GM18861 (cell line): ENCODE measurements around the gene SLC22A12.

Experiments used
- ATAC-seq: cut with Tn5 transposase; IDR thresholded peaks from one replicate; pipeline ENCODE4 v1.9.1; 2021; ENCODE audit not compliant: unreplicated experiment

SLC22A12 gene

DNA sequence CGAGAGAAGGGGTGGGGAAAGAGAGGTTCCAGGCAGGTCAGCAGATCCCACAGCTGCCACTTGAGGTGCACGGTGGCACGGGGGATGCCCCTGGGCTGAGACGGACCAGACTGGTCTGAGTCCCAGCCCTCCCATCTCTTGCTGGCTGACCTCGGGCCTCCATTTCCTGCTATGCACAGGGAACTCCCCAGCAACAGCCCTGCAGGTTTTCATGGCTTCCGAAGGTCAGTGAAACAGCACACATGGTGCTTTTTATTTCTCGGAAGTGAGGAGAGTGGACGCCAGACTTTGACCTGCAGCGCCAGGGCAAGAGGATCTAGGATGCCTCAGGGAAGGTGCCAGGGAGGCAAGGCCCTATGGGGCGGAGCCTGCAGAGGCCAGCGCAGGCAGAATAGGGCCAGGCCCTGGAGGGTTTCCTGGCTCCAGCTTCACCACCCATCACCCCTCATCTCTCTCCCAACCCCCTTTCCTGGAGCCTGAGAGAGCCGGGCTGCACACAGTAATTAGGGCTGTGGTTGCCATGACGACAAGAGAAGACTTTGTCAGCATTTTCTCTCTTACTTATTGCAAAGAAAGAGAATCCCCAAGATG, 29.5 kb downstream of the SLC22A12 start:
- no peak for ATAC-seq

- no peak for ATAC-seq
These were observed 30.4 kb downstream of the SLC22A12 start for GRCh38 chr11:64621283-64622019.

DNA sequence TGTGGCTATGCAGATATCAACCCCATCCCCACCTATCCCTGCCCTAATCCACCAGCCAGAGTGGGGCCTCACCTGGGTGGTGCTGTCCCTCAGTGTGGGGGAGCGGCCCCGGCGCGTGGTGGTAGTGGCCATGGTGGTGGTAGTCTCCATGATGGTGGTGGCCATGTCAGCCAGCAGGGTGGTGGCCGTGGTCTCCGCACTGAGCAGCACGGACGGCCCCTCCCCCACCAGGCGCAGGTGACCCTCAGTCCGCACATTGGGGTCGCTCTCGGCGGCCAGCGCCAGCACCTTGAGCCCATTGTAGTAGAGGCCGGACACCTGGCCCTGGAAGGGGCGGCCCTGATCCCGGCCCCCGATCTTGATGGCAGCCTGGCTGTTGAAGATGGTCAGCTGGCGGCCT, 31.7 kb downstream of the SLC22A12 start:
- no peak for ATAC-seq

GRCh38 chr11:64624883-64625481, 34.0 kb downstream of the SLC22A12 start:
- no peak for ATAC-seq

GRCh38 chr11:64626637-64627036, 35.6 kb downstream of the SLC22A12 start:
- no peak for ATAC-seq

- no peak for ATAC-seq
These were observed 36.4 kb downstream of the SLC22A12 start for GRCh38 chr11:64627371-64627770.

GRCh38 chr11:64628596-64628995, 37.6 kb downstream of the SLC22A12 start:
- ATAC-seq = no peak

GRCh38 chr11:64629103-64629502, 38.1 kb downstream of the SLC22A12 start:
- no peak for ATAC-seq

- no peak for ATAC-seq
These were observed 39.0 kb downstream of the SLC22A12 start for GRCh38 chr11:64629796-64630562.

DNA sequence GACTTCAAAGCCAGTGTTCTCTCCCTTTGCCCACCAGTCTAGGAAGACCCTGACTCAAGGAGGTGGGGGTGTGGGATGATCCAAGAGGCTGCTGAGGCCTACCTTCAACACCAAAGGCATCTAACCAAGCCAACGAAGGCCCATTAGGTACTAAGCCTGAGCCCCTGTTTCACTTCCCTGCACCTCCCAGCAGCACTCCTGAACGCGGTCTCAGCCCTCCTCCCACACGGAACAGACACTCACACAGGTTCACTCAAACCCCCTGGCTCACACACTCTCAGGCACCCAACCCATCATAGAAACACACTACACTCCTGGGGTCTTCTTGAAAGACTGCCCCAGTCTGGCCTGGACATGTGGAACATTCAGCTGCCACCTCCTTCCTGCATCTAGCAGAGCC, 40.7 kb downstream of the SLC22A12 start:
- ATAC-seq = no peak

GRCh38 chr11:64632237-64632636, 41.2 kb downstream of the SLC22A12 start:
- ATAC-seq = no peak

- no peak for ATAC-seq
These were observed 41.6 kb downstream of the SLC22A12 start for GRCh38 chr11:64632654-64633053.

- no peak for ATAC-seq
These were observed 42.6 kb downstream of the SLC22A12 start for GRCh38 chr11:64633555-64634159.

- ATAC-seq = no peak
These were observed 46.5 kb downstream of the SLC22A12 start for GRCh38 chr11:64637334-64638017.

DNA sequence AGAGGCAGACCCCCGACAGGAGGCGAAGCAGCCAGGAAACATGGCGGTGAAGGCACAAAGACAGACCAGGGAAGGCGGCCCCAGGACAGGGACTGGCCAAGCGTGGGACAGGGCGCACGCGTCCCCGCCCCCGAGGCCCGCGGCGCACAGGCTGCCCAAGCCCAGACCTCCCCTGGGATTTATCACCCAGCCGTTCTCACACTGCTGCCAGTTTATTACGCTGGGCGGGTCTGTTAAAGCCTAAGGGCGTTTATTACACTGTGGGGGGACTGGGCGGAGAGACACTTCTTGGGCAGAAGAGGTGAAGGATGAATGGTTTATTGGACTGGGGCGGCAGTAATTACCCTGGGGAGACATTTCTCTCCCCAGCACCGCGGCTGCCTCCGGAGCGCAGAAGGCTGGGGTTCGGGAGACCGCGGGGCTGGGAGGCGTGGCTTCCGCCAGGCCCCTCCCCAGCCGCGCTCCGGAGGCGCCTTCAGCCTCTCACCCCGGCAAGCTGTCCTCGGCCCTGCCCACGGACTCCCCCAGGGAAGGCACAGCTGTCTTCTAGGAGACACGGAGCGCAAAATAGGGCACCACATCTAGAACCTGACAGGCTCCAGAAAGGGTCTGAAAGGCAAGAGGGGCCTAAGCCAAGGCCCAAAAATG, 47.1 kb downstream of the SLC22A12 start:
- ATAC-seq = no peak

- no peak for ATAC-seq
These were observed 47.8 kb downstream of the SLC22A12 start for GRCh38 chr11:64638829-64639228.

DNA sequence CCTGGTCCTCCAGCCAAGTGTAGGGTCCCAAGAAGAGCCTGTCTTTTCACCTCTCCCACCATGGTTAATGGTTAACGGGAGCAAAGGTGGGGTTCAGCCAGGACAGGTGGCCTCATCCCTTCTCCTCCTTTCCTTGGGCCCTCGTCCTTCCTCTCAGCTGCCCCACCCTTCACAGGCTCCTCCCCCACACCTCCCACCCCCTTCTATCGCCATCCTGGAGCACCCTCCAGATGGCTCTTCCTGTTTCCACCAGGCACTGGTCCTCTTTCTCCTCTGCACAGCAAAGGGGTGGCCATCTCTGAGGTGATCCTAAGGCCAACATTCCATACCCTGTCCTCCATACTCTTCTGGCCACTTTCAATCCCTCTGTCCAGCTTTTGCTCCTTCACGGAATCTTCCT, 48.9 kb downstream of the SLC22A12 start:
- no peak for ATAC-seq

- ATAC-seq = no peak
These were observed 50.8 kb downstream of the SLC22A12 start for GRCh38 chr11:64641596-64642417.

- ATAC-seq = no peak
These were observed 51.4 kb downstream of the SLC22A12 start for GRCh38 chr11:64642418-64642735.

DNA sequence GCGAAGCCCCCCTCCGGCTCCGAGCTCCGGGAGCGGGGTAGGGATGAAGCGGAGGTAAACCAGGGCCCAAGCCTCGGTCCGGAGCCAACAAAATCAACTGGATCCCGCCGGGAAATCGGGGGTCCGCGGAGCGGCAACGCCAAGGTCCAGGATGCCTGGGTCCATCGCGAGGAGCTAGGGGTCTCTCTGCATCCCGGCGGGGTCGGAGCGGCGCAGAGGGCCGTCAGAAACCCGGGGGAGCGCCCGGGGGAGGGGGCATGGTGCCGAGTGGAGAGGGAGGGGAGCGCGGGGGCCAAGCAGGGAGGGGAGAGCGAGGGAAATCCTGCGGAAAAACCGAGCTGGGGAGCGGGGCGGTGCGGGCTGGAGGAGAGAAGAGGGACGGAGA, 51.8 kb downstream of the SLC22A12 start:
- ATAC-seq = no peak
